Mononuclear cell (primary cell): Measurements from ENCODE around the gene S100A1. TPM values are rescaled to one million over a fixed set of nuclear protein-coding genes. Genes with fewer than 3 reads are reported as not detected.
"Not testable (repeated sequence)": the region's sequence is repeated elsewhere in the genome, so short reads cannot be mapped to it uniquely, and the experiment has no call there.

Source experiments
- H3K27me3 ChIP-seq: 2 replicates; pipeline ENCODE4 v1.6.0; 2011; ENCODE audit warnings: low read length, control low read depth; ENCODE audit not compliant: insufficient read depth
- H3K4me1 ChIP-seq: 2 replicates; pipeline ENCODE4 v1.5.1; 2011; ENCODE audit warnings: mild to moderate bottlenecking, low read length, control low read depth; ENCODE audit not compliant: insufficient read depth
- H3K4me3 ChIP-seq: 2 replicates; pipeline ENCODE4 v1.5.1; 2011; ENCODE audit warnings: mild to moderate bottlenecking, low read length, moderate library complexity
- H3K9me3 ChIP-seq: 2 replicates; pipeline ENCODE4 v1.5.1; 2011; ENCODE audit warnings: low read depth, mild to moderate bottlenecking, control low read depth, low read length
- total RNA-seq: library from RNA; depleted of rRNA; stranded (reverse); fragments of >200 nt; gene quantifications from one replicate; pipeline ENCODE4 v1.2.3, GENCODE V29; 2012

Gene S100A1
- total RNA-seq: not detected

- no peak within 1 kb of the TSS for H3K4me3 ChIP-seq
- no peaks in the 10 kb centered on the region for H3K27me3 ChIP-seq
- H3K9me3 ChIP-seq: no peaks in the 10 kb centered on the region
- H3K4me1 ChIP-seq: peaks cover 23% of the 10 kb centered on the region
These were observed at the start of gene S100A1 for GRCh38 chr1:153627715-153628626. Gene S100A1 (plus strand): TSS chr1:153628434. CDS start chr1:153630522, 2,088 bp downstream.

DNA sequence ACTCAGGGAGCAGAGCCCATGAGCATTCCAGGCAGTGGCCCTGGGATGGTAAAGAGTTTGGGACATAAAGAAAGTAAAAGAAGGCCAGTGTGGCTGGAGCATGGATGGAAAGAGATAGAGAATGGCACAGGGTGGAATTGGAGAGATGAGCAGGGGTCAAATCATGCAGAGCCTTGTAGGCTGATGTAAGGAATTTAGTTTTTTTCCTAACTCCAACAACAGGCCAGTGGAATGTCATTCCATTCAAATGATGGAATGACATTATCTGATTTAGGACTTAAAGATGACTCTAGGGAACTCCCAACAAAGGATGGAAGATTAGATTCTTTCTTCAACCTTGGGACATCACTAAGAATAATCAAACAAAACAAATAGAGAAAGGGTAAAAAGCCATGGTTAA is 49.7 kb upstream of the S100A1 start:
- peaks cover 10% of the 10 kb centered on the region for H3K4me1 ChIP-seq
- H3K4me3 ChIP-seq: no peak overlapping the region
- no peaks in the 10 kb centered on the region for H3K27me3 ChIP-seq
- no peaks in the 10 kb centered on the region for H3K9me3 ChIP-seq

DNA sequence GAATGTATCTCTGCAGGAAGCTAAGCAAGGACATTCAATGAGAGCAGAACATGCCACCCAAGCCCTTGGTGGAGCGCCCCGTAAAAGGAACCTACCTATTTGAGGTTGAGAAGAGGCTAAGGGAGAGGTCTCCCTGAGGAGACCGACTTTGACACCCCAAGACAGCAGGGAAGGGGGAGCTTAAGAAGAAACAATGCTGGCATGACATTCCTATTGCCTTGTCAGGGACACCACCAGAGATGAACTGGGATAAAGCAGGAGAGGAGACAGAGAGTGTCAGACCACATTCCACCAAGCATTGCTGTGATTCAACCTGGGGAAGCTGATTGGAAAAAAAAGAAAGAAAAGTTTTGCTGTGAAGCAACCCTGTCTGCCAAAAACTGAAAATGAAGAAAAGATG is 49.3 kb upstream of the S100A1 start:
- Histone ChIP-seq H3K4me1 (peaks cover 6% of the 10 kb centered on the region), H3K9me3 (no peaks in the 10 kb centered on the region), H3K4me3 (no peak overlapping the region), H3K27me3 (no peaks in the 10 kb centered on the region)

DNA sequence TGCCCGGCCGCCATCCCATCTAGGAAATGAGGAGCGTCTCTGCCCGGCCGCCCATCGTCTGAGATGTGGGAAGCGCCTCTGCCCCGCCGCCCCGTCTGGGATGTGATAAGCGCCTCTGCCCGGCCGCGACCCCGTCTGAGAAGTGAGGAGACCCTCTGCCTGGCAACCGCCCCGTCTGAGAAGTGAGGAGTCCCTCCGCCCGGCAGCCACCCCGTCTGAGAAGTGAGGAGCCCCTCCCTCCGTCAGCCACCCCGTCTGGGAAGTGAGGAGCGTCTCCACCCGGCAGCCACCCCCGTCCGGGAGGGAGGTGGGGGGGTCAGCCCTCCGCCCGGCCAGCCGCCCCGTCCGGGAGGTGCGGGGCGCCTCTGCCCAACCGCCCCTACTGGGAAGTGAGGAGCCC is 45.4 kb upstream of the S100A1 start:
- H3K27me3 ChIP-seq, H3K9me3 ChIP-seq, H3K4me1 ChIP-seq, H3K4me3 ChIP-seq: not testable (repeated sequence)

DNA sequence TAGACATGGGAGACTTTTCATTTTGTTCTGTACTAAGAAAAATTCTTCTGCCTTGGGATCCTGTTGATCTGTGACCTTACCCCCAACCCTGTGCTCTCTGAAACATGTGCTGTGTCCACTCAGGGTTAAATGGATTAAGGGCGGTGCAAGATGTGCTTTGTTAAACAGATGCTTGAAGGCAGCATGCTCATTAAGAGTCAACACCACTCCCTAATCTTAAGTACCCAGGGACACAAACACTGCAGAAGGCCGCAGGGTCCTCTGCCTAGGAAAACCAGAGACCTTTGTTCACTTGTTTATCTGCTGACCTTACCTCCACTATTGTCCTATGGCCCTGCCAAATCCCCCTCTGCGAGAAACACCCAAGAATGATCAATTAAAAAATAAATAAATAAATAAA is 44.7 kb upstream of the S100A1 start:
- H3K4me1 ChIP-seq, H3K27me3 ChIP-seq, H3K9me3 ChIP-seq, H3K4me3 ChIP-seq: not testable (repeated sequence)

DNA sequence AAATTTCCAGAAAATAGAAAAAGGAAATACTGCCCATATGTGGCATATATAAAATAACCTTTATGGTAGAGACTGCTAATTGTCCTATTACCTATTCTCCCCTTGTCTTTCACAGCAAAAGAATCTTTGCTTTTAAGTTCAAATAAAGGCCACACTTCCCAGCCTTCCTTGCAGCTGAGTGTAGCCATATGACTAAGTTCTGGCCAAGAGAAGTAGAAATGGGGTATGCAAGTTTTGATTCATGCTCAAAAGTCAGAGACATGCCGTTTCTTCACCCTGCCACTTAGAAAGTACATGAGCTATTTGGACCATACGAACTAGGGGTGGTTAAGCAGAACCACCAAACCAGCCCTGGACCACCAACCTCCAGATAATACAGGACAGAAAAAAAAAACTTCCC is 44.3 kb upstream of the S100A1 start:
- H3K4me3 ChIP-seq: no peak overlapping the region
- no peaks in the 10 kb centered on the region for H3K9me3 ChIP-seq
- no peaks in the 10 kb centered on the region for H3K27me3 ChIP-seq
- H3K4me1 ChIP-seq: no peaks in the 10 kb centered on the region

DNA sequence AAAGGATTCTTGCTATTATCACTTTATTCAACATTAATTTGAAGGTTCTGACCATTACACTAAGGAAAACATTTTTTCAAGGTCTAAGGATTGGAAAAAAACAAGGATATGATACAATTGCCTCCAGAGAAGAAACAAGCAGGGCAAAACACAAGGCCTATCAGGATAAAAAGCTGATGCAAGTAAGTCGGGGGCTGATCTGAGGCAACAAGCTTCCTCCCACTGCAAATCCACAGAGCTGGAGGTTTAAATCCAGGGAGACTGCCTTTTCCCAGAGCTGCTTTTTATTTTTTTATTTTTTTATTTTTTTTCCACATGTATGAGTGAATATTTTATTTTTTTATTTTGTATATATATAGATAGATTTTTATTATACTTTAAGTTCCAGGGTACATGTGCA is 43.2 kb upstream of the S100A1 start:
- Histone ChIP-seq H3K27me3 (no peaks in the 10 kb centered on the region), H3K4me1 (no peaks in the 10 kb centered on the region), H3K4me3 (no peak overlapping the region), H3K9me3 (no peaks in the 10 kb centered on the region)

GRCh38 chr1:153586347-153586746 is 41.9 kb upstream of the S100A1 start:
- H3K4me1 ChIP-seq: no peaks in the 10 kb centered on the region
- H3K27me3 ChIP-seq: no peaks in the 10 kb centered on the region
- H3K9me3 ChIP-seq: no peaks in the 10 kb centered on the region
- H3K4me3 ChIP-seq: no peak overlapping the region

DNA sequence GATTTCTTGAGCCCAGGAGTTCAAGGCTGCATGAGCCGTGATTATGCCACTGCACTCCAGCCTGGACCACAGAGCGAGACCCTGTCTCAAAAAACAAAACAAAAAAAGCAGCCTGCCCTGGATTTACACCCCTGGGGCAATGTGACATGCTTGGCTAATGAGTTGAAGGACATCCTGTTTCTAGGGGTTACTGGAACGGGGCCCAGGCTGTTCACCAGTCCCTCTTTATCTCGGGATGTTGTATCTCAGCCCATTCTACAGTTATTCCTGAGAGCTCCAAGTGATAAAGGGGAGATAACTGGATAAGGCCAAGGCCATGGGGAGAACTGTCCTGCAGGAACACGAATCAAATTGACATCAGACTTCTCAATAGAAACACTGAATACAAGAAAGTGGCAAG is 40.9 kb upstream of the S100A1 start:
- no peaks in the 10 kb centered on the region for H3K9me3 ChIP-seq
- no peaks in the 10 kb centered on the region for H3K27me3 ChIP-seq
- no peaks in the 10 kb centered on the region for H3K4me1 ChIP-seq
- no peak overlapping the region for H3K4me3 ChIP-seq

DNA sequence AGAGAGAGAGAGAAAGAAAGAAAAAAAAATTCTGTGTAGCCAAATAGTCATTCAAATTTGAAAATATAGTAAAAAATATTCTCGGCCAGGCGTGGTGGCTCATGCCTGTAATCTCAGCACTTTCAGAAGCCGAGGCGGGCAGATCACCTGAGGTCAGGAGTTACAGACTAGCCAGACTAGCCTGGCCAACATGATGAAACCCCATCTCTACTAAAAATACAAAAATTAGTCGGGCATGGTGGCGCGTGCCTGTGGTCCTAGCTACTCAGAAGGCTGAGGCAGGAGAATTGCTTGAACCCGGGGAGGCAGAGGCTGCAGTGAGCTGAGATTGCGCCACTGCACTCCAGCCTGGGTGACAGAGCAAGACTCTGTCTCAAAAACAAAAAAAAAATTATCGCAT is 40.2 kb upstream of the S100A1 start:
- H3K4me3 ChIP-seq, H3K4me1 ChIP-seq, H3K9me3 ChIP-seq, H3K27me3 ChIP-seq: not testable (repeated sequence)

DNA sequence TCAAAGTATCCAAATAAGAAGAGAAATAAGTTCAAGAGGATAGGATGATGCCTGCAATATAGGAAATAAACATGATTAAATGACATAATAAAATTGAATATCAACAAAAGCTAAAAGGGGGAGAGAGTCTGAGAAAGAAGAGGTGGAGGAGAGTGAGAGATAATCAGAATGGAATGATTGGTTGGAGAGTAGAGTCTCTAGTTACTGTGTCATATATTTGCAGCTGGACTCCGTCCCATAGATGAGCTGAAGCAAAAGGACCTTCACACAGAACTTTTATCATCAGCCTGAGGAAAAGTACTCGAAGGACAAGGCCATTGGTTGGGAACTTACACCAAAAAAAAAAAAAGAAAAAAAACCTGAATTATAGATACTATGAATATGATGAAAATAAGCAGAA is 39.8 kb upstream of the S100A1 start:
- H3K27me3 ChIP-seq: no peaks in the 10 kb centered on the region
- no peak overlapping the region for H3K4me3 ChIP-seq
- no peaks in the 10 kb centered on the region for H3K4me1 ChIP-seq
- no peaks in the 10 kb centered on the region for H3K9me3 ChIP-seq

GRCh38 chr1:153592748-153593147 is 35.5 kb upstream of the S100A1 start:
- Histone ChIP-seq H3K4me3 (no peak overlapping the region), H3K4me1 (peaks cover 8% of the 10 kb centered on the region), H3K27me3 (no peaks in the 10 kb centered on the region), H3K9me3 (no peaks in the 10 kb centered on the region)

GRCh38 chr1:153597206-153597605 is 31.0 kb upstream of the S100A1 start:
- Histone ChIP-seq H3K27me3 (no peaks in the 10 kb centered on the region), H3K4me1 (peaks cover 37% of the 10 kb centered on the region), H3K4me3 (no peak overlapping the region), H3K9me3 (no peaks in the 10 kb centered on the region)

DNA sequence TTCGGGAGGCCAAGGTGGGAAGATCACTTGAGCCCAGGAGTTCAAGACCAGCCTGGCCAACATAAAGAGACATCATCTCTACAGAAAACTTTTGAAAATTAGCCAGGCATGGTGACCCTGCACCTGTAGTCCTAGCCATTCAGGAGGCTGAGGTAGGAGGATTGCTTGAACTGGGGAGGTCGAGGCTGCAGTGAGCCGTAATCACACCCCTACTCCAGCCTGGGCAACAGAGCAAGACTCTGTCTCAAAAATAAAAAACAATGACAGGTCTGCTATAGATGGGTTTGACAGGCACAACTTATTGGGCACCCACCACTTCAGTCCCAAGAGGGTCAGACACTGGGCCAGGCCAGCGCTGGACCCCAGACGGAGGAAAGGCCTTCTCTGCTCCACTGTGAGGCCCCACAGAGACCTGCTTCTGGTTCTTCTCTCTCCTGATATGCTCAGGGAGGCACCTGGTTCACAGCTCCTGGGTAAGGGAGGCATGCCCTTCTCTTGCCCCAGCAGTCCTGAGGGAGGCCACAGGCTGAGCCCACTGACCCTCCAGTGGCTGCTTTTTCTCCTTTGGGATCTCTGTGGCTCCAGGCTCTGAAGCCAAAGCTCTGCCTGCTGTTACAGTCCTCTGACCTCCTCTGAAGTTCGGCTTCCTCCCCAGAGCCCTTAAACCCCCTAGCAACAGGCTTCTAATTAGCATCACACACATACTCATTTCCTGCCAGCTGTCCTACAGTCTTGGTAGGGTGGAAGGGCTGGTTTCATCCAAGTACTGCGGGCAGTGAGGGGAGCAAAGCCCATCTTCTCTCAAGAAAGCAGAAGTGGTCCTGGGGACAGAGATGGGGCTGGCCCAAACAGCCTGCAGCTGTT is 29.7 kb upstream of the S100A1 start:
- peaks cover 37% of the 10 kb centered on the region for H3K4me1 ChIP-seq
- no peak overlapping the region for H3K4me3 ChIP-seq
- no peaks in the 10 kb centered on the region for H3K9me3 ChIP-seq
- no peaks in the 10 kb centered on the region for H3K27me3 ChIP-seq

- Histone ChIP-seq H3K27me3 (no peaks in the 10 kb centered on the region), H3K4me3 (no peak overlapping the region), H3K9me3 (no peaks in the 10 kb centered on the region), H3K4me1 (peaks cover 37% of the 10 kb centered on the region)
These were observed 28.4 kb upstream of the S100A1 start for GRCh38 chr1:153599847-153600246.
